NCI-H146 (cell line): ENCODE measurements around the gene OR52K1.
"Not testable (repeated sequence)": the region's sequence is repeated elsewhere in the genome, so short reads cannot be mapped to it uniquely, and the experiment has no call there.

Experiments used
- DNase-seq: peaks from one replicate; lab custom pipeline; 2025; lab: John Stamatoyannopoulos, UW

OR52K1 gene

DNA sequence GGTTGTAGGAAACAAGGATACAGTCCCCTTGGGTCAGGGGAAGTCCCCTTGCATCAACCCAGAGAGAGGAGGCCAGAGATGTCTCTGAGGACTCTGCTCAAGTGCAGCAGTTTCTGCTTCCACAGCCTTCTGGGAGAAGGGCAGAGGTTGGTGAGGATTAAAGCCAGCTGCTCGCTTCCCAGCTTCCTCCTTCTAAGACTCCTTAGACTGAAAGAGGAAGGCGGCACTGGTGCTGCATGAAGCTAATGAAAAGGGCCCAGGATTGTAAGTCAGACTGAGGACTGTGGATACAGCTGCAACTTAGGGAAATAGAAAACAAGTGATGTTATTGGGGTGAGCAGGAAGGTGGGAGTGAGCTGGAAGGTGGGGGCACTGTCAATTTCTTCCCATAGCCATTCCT lies at the start of gene OR52K1:
Gene OR52K1, plus strand, starts transcription at position 202 of the 400 bp plus-strand sequence. CDS start 6,255 bp downstream, outside the sequence.
- DNase-seq = no peak

DNA sequence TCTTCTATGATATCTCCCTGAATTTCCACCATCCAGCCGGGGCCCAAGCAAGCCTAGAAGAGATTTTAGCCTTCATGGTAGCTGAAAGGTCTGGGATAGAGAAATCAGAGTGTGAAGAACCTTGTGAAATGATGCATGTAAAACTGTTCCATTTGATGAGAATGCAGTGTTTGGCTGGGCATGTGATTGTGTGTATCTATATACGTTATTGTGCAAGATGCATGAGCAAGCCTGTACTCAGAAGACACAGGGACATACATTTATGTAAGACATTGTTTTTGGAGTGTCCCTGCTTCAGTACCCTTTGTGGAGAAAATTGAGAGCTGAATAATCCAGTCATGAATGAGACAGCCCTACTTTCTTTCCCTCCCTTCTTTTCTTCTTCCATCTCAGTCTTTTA lies 48.6 kb upstream of the OR52K1 start:
- DNase-seq = no peak

DNA sequence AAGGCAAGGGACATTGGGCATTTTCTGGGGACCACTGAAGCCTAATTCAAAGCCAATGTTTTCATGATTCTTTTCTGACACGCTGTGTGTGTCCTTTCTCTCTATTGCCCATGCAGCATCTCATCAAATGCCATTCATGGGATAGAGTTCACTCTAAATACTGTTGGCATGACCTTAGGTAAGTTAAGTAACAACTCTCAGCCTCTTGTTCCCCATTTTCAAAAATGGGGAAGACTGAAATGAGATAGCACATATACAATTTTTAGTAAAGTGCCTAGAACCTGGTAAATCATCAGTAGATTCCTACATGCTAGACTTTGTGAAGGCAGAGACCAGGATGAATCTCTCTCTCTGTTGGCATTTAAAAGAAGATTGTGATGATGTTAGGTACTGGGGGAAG lies 46.0 kb upstream of the OR52K1 start:
- no peak for DNase-seq

DNA sequence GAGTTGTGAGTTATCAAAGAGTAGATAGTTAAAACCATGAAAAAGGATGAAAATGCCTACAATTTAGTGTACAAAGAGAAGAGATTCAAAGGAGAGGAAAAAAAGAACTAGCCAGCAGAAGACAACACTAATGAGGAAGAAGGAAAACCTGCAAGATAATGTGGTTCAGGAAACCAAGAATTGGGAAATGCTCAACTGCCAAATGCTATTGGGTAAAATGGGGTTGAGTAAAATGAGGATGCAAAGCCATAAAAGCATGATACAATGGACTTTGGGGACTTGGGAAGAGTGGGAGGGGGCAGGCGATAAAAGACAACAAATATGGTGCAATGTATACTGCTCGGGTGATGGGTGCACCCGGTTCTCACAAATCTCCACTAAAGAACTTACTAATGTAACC lies 40.9 kb upstream of the OR52K1 start:
- DNase-seq = no peak

DNA sequence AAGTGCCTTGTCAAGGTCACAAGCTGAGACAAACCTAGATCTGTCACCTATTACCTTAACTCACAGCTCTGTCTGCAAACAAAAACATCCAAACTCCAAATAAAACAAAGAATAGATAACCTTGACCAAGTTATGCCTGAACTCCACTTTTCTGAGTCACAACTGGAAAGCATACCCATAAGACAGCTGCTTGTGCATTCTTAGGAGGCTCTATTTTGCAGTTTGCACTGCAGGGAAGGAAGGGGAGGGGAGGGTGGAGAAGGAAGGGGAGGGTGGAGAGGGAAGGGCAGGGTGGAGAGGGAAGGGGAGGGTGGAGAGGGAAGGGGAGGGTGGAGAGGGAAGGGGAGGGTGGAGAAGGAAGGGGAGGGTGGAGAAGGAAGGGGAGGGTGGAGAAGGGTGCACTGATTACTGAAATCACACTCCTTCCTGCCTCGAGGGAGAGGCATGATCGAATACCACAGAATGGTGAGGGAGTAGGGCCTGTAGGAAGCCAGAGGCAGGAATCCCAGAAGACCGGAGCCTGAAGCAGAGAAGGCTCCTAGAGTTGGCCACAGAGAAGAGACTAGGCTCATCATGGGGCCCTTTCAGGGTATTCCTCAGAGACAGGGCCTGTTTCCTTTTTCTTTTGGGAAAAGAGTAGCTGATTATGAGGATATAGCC lies 39.1 kb upstream of the OR52K1 start:
- DNase-seq = no peak

DNA sequence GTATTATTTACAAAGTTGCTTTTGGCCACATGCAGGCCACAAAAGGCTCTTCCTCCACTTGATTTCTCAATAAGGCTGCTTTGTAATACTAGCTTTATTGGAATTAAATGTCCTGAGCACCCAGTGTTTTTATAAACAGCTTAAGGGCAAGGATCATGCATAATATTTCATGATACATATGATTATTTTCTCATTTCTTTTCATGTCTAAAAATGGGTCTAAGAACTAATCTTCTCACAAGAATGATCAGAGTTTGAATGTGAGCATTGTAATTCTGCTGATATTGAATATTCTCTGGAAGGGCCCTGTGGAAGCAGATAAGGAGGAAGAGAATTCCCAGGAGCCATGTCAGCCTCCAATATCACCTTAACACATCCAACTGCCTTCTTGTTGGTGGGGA lies 33.5 kb upstream of the OR52K1 start, which contains the start of gene OR52K2:
Gene OR52K2, plus strand, starts transcription at position 301 of the 400 bp plus-strand sequence. Its CDS starts 45 bp downstream, at position 346.
- DNase-seq = no peak

DNA sequence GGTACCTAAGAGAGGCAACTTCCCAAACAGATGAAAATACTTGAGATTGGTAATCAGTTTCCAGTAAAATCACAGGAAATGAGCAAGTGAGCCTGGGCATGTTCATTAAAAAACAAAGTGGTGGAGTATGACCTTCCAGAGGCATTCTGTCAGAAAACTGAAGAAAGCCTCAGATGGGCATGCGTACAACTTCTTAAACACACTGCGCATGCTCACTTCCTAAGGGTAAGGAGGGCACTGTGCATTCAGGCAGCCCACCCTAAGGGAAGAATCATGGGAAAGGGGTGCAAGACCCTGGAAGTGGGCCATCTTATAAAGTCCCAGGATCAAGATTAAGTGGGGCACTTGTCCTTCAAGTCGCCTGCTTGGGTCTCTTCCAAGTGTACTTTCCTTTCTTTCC lies 29.3 kb upstream of the OR52K1 start:
- no peak for DNase-seq

DNA sequence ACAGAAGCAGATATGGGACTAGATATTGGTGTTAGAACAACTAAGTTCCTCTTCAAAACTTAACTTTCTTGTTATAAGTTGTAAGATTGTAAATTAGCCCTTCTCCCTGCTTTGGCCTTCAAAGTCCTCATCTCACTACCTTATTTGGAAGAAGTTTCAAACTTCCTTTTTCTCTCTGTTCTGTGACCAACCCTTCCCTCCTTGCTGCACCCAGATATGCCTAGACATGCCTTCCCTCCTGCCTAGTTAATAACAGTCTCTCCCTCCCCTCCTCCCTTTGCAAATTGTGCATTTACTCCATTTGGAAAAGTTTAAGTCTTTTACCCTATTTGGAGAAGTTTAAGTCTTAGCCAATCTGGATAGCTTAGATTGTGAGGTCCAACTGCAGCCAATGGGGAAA lies 28.4 kb upstream of the OR52K1 start:
- no peak for DNase-seq

DNA sequence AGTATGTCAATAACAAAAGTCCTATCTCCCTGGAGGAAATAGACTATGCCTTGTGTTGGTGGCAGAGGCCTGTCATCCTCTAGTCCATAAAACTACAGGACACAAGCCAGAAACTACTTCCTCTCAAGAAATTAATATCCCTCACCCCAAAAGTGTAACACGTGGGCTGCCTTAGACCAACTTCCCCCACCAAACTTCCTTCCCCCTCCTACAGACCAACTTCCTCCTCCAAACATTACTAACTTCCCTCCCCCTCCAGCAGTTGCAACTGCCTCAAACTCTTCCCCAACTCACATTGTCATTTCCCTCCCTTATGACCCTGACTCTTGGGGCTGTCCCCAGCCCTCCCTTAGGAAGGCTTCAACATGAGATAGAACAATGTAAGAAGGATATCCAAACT lies 27.0 kb upstream of the OR52K1 start:
- no peak for DNase-seq

DNA sequence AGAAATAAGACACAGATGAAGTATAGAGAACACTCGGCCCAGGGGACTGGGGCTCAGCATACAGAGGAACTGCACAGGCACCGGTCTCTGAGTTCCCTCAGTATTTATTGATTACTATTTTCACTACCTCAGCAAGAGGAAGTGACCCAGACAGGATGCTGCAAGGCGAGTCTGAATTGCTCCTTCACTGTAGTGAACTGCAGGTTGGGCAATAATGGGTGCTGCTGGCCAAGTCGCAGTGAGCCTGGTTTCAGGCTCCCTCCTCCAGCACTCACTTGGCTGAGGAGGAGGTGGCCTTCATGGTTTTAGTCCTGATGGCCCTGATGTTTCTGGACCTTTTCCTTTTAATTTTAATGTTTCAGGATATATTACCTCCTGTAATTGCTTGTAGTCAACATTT lies 22.9 kb upstream of the OR52K1 start:
- no peak for DNase-seq

DNA sequence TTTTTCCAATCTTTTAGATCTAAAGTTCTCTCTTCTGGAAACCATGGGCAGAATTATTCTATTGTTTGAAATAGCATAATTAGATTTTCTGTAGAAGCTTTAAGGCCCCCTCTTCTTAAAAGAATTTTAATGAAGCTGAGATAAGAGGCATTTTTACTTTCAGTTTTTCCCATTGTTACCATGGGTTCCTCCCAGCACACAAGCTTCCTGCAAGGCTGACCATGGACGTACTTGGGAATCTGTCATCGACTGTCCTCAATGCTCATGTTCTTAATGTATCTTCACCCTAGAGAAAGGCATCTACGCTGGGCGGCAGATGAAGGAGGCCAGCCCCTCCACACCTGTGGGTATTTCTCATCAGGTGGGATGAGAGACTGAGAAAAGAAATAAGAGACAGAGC lies 22.3 kb upstream of the OR52K1 start:
- no peak for DNase-seq

DNA sequence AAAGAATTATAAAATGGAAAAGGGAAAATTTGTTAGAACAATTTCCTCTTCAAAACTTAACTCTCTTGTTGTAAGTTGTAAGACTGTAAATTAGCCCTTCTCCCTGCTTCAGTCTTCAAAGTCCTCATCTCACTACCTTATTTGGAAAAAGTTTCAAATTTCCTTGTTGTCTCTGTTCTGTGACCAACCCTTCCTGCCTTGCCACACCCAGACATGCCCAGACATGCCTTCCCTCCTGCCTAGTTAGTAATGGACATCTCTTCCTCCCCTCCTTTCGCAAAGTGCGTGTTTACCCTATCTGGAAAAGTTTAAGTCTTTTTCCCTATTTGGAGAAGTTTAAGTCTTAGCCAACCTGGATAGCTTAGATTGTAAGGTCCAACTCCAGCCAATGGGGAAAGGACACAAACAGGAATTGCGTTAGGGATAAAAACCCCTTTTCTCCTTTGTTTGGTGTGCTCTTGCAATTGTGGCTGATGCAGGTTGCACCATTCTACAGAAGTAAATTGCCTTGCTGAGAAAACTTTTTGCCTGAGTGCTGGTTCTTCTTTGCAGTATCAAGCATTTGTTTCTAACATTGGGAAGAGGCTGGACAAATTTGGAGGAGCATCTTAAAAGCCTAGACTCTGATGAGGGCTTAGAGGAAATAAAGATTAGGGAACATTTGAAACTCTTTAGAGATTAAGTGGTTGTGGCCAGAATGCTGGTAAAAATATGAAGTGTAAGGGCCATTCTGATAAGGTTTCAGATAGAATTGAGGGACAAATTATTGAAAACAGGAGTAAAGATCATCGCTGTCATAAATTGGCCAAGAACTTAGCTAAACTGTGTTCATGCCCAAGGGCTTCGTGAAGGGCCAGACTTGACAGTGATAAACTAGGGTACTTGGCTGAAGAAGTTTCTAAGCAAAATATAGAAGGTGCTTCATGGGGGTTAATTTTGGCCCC lies 18.0 kb upstream of the OR52K1 start:
- peak; percentile 6 for DNase-seq

DNA sequence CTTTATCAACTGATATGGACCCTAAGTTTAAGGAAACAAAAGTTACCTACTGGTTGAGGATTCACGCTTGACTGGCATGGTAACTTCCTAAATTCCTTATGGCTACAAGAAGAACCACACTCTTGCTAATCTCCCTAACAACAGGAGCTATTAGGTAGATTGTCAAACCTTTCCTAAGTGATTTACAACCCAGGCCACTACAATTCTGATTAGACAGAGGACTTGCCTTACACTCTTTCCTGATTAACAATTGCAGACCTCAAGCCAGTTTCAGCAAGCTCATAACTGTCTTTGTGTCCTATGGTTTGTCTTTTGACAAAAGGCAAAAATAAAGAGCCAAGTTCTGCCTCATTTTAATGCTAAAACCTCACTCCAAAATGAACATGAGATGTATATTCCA lies 17.0 kb upstream of the OR52K1 start:
- DNase-seq = no peak

DNA sequence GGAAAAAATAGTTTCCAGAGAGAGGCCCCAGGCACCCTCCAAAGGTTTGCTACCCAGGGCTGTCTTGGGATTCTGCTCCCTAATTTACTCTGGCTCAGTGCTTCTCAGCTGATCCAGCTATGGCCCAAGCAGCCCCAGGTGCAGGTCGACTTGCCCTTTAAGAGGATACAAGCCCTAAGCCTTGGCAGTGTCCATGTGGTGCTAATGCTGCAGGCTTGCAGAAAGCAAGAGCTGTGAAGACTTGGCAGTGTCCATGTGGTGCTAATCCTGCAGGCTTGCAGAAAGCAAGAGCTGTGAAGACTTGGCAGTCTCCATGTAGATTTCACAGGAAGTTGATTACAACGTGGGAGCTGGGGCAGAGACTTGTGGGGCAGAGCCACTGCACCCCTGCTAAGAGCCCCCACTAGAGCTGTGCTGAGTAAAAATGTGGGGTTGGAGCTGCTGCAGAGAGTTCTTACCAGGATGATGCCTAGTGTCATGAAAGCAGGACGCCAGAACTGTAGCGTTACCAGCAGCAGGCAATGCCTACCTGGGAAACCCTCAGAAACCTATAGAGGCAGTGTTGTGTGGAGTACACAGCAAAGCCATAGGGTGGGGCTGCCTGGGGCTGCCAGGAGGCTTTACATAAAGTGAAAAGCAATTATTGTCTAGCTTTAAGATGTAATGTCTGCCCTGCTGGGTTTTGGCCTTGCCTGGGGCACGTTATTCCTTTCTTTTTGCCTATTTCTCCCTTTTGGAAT lies 16.1 kb upstream of the OR52K1 start:
- no peak for DNase-seq

DNA sequence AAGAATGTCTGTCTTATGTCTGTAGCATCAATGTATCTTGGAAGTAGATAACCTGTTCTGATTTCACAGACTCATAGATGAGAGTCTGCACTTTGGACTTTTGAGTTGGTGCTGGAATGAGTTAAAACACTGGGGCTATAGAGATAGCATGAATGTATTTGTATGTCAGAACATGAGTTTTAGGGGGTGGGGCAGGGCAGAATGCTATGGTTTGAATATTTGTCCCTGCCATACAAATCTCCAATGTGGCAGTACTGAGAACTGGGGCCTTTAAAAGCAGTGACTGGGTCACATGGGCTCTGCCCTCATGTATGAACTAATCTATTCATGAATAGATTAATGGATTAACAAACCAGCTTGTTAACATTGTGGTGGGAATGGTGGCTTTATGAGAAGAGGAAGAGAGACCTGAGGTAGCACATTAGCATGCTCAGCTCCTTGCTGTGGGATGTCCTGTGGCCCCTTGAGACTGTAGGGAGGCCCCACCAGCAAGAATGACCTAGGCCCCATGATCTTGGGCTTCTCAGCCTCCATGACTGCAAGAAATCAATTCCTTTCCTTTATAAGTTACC lies 15.5 kb upstream of the OR52K1 start:
- no peak for DNase-seq

DNA sequence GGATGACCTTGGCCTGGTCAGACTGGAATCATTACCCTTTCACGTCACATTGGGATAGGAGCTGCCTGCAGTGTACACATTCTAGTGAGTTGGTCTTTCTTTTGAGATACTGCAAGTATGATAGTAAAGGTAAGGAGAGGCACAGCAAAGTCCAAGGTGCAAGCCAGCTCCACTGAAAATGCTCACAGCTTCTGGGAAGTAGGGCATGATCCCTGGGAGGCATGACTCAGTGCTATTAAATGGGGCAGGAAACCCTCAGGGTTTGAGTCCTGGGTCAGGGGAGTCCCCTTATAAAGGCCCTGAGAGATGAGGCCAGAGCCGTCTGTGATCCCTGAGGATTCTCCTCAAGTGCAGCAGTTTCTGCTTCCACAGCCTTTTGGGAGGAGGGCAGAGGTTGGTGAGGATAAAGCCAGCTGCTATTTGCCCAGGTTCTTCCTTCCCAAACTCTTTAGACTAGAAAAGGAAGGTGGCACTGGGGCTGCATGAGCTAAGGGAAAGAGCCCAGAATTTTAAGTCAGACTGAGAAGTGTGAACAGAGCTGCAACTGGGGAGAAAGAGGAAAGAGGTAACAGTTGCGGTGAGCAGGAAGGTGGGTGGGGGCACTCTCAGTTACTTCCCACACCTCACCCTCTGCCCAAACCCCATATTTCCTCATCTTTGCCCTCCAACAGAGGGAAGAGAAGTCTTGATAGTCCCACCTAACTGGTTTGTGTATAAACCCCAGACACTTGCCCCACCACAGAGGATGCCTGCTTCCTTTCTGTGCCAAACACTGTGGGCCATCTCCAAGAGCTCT lies 14.4 kb upstream of the OR52K1 start:
- no peak for DNase-seq

DNA sequence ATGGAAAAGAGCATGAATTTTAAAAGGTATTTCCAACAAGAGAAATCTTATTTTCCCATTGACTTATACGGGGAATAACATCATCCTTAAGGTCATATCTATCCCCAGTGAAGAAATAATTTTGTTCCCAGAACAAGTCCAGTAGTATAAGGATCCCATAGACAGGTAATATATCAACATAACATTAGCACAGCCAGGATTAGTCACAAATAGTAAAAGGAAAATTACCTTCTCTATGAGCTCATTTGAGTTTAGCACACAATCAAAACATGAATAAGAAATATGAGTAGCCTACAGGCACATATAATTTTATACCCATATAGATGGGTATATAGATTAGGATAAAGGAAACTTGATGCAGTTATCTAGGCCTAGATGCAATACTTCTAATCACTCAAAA lies 2.8 kb upstream of the OR52K1 start:
- no peak for DNase-seq

DNA sequence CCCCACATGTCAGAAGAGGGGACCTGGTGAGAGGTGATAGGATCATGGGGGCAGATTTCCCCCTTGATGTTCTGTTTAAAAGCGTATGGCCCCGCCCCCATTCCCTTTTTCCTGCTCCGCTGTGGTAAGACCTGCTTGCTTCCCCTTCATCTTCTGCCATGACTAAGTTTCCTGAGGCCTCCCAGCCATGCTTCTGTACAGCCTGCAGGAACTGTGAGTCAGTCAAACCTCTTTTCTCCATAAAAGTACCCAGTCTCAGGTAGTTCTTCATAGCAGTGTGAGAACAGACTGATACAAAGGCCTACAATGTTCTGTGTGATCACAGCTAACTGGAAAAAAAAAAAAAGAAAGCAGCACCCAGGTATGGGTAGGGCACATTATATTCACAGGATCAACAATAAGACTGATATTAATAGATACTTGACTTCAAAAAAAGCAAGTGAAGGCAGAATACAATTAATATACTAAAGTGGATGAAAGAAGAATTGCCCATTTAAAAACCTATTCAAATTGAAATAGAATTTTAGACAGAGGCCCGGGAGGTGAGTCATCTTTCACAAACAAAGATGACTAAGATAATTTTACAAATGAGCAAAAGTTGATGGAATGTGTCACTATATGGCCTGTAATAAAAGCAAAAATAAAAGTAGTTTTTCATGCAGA lies 1.7 kb upstream of the OR52K1 start:
- no peak for DNase-seq

DNA sequence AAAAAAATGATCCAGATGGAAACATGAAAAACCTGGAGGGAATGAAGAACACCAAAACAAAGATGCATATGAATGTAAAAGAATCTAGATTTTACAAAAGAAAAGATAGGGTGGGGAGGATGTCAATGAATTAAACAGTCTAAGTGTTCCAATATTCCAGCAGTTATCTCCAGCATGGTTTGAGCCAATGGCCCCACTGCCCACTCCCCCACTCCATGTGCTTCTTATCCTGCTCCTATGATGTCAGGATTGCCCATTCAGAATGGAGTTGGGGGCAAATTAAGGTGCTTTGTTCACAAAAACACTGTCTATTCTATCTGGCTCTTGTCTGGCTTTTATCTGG lies 1.2 kb upstream of the OR52K1 start:
- DNase-seq = no peak

DNA sequence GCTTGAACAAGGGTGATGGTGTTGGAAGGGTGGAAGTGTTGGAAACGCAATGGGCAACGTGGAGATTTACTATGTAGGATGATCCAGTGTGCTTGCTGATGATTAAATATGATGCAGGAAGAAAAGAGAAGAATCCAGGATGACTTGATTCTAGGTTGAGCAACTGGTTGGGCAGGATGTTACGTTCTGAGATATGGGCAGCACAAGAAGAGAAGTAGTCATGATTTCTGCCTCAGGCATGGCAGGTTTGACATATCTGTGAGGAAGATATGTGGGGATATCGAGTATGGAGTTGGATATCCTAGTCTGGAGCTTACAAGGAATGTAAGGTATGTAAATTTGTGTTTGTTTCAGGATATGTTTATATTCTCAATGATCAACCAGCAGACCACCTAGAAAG lies 1.9 kb downstream of the OR52K1 start:
- DNase-seq = no peak

DNA sequence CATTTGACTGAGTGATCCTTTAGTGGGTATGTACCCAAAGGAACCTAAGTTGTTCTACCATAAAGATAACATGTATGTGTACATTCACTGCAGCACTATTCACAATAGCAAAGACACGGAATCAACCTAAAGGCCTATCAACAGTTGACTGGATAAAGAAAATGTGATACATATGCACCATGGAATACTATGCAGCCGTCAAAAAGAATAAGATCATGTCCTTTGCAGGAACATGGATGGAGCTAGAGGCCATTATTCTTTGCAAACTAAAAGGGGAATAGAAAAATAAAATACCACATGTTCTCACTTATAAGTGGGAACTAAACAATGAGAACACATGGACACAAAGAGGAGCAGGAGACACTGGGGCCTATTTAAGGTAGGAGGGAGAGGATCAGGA lies 9.0 kb downstream of the OR52K1 start:
- not testable (repeated sequence) for DNase-seq
